HG03432 (cell line): ENCODE results near the gene CD247.

Experiments
- ATAC-seq: cut with Tn5 transposase; IDR thresholded peaks from one replicate; pipeline ENCODE4 v1.9.1; 2021; ENCODE audit warnings: mild to moderate bottlenecking, moderate library complexity; ENCODE audit not compliant: unreplicated experiment

Gene CD247

GRCh38 chr1:167440776-167441175 lies 77.6 kb downstream of the CD247 start:
- no peak for ATAC-seq

DNA sequence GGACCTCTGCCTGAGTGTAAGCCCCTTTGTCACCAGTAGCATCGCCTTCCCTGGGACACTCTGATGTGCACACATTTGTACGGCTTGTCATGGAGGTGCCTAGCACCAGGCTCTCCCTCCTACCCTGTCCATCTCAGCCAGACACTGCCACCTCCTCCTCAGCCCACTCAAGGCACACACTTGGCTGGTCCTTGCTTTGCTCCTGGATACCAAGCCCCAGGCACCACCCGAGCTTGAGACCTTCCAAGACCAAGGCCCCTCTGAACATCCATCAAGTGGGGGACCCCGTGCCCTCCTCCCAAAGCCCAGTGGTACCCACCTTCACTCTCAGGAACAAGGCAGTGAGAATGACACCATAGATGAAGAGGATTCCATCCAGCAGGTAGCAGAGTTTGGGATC lies 78.0 kb downstream of the CD247 start:
- ATAC-seq, result no peak

- peak; percentile 53 for ATAC-seq
Observed at GRCh38 chr1:167439301-167439988, 78.9 kb downstream of the CD247 start.

GRCh38 chr1:167438171-167439138 lies 79.9 kb downstream of the CD247 start:
- ATAC-seq, result no peak

DNA sequence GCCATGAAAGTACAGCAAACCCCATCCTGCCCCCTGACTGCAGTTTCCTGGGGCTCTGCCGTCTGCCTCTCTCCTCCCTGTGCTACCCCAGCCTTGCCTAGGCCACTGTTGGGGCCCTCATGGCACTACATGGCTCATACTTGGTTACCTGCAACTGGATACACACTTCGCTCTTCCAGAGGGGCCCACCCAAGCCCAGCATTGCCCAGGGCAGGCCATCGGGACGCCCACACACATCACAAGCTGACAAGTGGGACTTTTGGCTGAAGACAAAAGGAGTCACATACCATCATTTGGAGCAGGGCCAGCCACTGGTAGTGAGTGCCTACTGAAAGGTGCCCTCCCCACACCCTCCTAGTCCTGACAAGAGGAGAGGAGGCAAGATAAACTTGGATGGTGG lies 82.8 kb downstream of the CD247 start:
- ATAC-seq, result no peak

- ATAC-seq, result no peak
Observed at GRCh38 chr1:167434306-167434705, 84.0 kb downstream of the CD247 start.

- no peak for ATAC-seq
Observed at GRCh38 chr1:167433884-167434283, 84.4 kb downstream of the CD247 start.

DNA sequence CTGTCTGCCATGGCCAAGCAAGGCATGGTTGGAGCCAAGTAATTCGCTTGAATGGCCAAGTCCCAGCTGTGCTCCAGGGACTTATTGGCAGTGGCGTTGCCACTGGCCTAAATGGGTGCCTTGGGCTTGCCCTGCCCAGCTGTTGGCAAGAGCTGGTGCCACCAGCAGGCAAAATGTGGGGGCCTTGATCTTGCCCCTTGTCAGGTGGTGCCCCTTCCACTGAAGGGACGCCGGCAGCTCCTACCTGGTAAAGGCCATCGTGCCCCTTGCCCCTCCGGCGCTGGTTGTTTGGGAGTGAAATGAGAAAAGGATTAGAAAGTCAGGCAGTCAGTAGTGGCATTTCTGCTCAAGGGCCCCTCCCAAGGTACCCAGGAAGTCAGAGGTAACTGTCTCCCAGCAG lies 85.5 kb downstream of the CD247 start:
- ATAC-seq, result no peak

DNA sequence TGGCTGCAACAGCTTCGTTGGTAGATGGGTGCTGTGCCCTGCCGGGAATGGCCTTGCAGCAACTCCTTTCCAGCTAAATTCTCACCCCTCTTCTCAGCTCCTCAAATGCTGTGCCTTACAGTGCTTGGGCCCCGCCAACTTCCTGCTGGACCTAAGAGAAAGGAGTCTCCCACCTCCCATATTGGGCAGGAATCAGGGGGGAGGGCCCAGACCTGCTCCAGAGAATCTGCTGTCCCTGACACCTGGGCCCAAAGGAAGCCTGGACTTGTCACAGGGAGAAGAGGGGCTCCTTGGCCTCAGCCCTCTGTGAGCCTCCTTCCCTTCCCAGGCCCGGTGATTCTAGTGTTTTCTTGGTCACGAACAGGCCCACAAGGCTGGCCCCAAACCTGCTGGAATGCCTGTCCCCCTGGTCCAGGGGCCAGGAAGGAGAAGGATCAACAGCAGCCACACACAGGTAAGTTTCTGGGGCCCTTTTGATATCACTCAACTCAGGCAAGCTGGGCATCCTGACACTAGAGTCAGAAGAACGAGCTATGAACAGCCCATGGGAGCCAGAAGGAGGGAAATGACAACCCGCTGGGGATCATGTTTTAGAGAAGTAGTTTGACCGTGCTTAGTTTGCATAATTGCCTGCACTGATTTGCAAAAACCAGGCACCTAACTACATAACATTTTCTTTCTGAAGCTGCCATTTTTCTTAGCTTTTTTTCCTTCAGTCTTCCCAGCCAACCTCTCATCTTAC lies 86.2 kb downstream of the CD247 start:
- no peak for ATAC-seq

DNA sequence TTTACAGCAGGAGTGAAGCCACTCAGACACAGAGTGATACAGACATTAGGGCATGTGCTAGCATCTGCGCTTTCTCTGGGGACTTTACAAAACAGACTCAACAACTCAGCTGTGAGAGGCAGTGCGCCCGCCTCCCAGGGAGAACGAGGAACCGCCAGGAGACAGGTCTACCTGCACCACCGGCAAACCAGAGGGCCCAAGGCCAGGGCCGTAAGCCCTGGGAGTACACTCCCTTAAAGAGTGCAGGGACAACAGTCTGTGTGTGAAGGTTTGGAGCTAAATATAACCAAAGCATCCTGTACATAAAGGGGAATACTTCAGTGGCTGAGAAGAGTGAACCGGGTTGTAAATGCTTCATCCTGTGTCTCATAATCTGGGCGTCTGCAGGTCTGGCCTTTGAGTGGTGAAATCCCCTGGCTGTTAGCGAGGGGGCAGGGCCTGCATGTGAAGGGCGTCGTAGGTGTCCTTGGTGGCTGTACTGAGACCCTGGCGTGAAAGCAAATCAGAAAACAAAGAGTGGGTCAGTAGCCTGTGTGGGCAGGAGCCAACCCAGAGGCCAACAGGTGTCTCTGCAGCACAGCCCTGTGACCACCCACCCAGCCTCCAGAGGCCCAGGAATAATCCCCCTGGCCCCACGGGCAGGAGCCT lies 86.9 kb downstream of the CD247 start:
- ATAC-seq, result peak; percentile 47

DNA sequence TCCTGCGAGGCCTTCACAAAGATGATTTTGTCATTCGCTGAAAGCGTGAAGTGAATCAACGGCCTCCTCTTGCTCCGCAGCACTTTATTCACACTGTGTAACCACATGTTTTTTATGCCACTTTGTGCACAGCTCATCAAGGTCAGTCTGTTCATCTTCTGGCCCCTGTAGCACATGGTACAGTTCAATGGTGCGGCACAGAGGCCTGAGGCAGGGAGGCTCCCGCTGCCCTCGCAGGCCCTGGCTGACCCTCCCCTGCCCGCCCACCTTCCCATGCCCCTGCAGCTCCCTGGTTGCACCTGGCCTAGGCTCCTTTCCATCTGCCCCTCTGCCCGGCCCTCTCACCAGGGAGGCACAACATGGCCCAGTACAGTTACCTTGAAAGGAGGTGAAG lies 87.5 kb downstream of the CD247 start:
- ATAC-seq, result peak; percentile 18

- ATAC-seq, result peak; percentile 38
Observed at GRCh38 chr1:167430134-167430848, 88.0 kb downstream of the CD247 start.

GRCh38 chr1:167429612-167430011 lies 88.7 kb downstream of the CD247 start:
- peak; percentile 51 for ATAC-seq

DNA sequence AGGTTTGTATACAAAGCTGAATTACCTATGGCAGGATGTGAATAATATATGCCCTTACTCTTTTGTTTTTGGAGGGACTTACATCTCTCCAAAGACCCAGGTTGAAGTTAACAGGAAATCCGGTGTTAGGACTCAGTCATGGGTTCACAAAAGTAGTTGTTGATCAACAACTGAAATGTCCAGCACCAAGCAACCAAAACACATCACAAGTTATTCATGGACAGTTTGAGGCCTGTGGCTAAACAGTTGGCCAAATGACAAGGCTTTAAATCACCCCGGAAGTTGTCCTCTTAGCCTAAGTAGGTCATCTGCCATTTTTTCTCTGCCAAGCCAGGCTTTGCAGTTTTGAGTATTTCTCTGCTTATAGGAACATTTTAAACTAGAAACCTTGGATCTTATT lies 89.9 kb downstream of the CD247 start:
- no peak for ATAC-seq

DNA sequence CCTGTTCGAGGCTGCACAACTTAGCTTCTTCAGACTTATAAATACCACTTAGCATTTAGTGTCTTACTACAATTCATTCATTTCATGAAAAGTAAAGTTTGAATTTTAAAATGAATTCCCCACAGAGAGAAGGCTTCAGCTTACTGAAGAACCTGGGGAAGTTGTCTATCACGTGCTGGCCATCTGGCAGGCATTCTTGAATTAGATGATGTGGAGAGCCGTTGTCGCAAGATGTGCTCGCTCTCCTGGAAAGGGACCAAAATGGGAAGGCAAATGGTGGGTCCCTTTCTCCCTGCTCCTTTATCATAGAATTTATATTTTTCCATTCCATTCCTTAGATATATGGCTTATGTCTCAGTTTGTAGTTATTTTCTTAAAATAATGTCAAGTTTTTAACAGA lies 90.5 kb downstream of the CD247 start:
- no peak for ATAC-seq

DNA sequence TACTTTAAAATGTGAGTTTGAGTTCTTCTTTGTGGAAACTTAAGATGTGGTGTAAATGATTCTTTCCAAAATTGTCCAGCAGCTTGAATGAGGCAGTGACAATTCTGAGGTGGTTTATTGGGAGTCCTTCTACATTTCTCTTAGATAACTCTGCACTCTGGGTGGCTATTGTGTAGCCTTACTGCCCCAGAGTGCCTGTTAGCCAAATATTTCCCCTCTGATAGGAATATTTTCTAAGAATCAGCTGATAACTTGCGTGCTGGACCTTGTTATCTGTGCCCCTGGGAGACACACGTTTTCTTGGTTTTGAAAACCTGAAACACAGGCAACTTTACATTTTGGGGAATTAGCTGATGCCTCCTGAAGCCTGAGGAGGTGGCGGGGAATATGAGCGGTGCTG lies 91.6 kb downstream of the CD247 start:
- no peak for ATAC-seq

- no peak for ATAC-seq
Observed at GRCh38 chr1:167425482-167425881, 92.8 kb downstream of the CD247 start.

DNA sequence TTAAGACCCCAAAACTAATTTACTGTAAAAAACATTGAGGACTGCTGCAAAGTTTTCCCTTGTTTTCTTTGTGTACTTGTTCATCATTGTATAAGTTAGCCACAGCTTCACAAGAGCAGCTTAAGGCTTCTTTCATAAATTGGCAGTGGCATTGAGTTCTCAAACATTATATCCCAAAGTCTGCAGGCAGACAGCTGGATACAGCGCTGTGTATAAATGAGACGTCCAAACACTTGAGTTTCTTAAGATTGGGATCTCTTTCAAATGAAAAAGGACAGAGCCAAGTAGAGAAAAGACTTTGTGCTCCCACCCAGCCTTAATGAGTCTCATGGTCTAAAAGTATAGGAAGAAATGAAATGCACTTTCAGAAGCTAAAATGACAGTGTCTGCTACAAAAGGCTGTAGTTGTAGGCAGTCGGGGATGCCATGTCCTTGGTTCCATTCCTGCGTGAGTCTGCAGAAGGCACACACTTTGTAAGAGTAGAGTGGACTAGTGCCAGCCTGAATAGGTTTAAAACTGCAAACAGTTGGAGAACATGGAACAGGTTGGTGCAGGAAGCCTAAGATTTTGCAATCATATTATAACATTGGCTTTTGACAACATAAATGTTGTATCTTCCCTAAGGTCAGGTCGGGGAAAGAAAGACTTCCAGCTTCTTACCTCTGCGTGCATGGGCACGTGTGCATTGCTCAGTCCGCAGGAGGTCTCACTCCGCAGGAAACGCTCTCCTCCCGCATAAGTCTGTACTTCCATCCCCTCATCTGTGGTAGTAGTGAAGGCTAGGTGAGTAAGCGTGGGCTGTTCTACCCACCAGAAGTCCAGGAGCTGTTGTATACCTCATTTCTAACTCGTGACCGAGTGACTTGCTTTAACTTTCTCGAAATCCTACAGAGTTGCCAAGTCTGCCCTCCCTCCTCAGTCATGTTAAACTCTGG lies 94.4 kb downstream of the CD247 start:
- ATAC-seq, result no peak

DNA sequence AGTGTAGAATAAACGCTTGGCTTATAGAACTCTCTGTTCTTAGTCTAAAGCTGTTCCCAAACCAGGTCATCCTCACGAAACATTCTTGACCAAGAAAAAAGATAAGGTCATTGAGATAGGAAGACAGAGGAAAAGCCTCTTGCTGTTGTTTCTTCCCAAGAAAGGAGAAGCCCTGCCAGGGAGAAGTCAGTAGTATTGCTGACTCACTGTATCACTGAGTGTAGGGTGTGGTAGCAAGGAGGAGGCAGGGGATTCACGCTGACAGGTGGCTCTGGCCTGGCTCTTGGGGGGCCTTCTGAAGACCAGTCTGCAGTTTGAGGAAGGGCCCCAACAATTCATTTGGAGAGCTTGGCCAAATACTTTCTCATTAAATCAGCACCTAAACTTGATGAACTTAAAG lies 97.8 kb downstream of the CD247 start:
- ATAC-seq, result no peak
